H1 (cell line): ENCODE results near the gene CORO7. TPM values are rescaled to one million over a fixed set of nuclear protein-coding genes. Genes with fewer than 3 reads are reported as not detected.
A peak's percentile ranks its signal among the peaks of the same experiment; 100 is the strongest.

Experiments used
- CTCF ChIA-PET: fragments of 300-600 bp; sonication (Branson Sonifier 250); formaldehyde crosslinking; loops from one replicate; lab custom pipeline; 2021; ENCODE audit not compliant: partially characterized antibody; lab: Charles Lee
- POLR2A ChIA-PET: fragments of 300-600 bp; sonication (Branson Sonifier 250); formaldehyde crosslinking; loops from one replicate; lab custom pipeline; 2021; ENCODE audit warnings: inconsistent platforms; ENCODE audit not compliant: partially characterized antibody; lab: Charles Lee
- DNase-seq, 2 experiments: peaks; one replicate each; pipeline versions ENCODE4 v3.0.0 to v3.0.0-alpha.2; 2010 to 2022; ENCODE audit warnings: low spot score in 2 of 2, low read depth in 1 of 2, mixed read lengths in 1 of 2
- FAIRE-seq: peaks from 2 replicates; lab custom pipeline; 2011; peaks lifted over from hg19 to GRCh38; lab: Jason Lieb, UNC
- H2AFZ ChIP-seq: 2 replicates; pipeline ENCODE4 v1.8.1; 2012; ENCODE audit warnings: low read length, inconsistent platforms
- H2AK5ac ChIP-seq: 2 replicates; pipeline ENCODE4 v1.6.1; 2013; ENCODE audit warnings: low read depth, low read length
- H2BK120ac ChIP-seq: replicated peaks from 2 replicates; pipeline ENCODE3; 2013; ENCODE audit warnings: low read depth, low read length, inconsistent platforms
- H2BK12ac ChIP-seq: 2 replicates; pipeline ENCODE4 v1.6.1; 2013; ENCODE audit warnings: low read depth, low read length
- H2BK15ac ChIP-seq: 2 replicates; pipeline ENCODE4 v1.6.1; 2013; ENCODE audit warnings: low read length
- H2BK20ac ChIP-seq: 2 replicates; pipeline ENCODE4 v1.6.1; 2013; ENCODE audit warnings: low read length
- H2BK5ac ChIP-seq: 2 replicates; pipeline ENCODE4 v1.6.1; 2013; ENCODE audit warnings: low read depth, low read length
- H3K14ac ChIP-seq: 2 replicates; pipeline ENCODE4 v1.6.1; 2013; ENCODE audit warnings: inconsistent platforms; ENCODE audit not compliant: insufficient read length
- H3K18ac ChIP-seq: 2 replicates; pipeline ENCODE4 v1.6.1; 2013; ENCODE audit warnings: low read length; ENCODE audit errors: extremely low read depth
- H3K23ac ChIP-seq: 2 replicates; pipeline ENCODE4 v1.6.1; 2013; ENCODE audit warnings: inconsistent platforms; ENCODE audit not compliant: insufficient read length
- H3K23me2 ChIP-seq: 2 replicates; pipeline ENCODE4 v1.6.1; 2013; ENCODE audit warnings: low read depth, low read length
- H3K27ac ChIP-seq: 2 replicates; pipeline ENCODE4 v1.6.1; 2011; ENCODE audit warnings: low read depth, low read length, inconsistent platforms
- H3K27me3 ChIP-seq, 4 experiments: replicated peaks in 1 of 4; 1 replicate in 1 of 4; 2 replicates in 3 of 4; pipeline versions ENCODE4 v1.6.1 to v1.8.1; 2011 to 2013; ENCODE audit warnings: low read length in 3 of 4, mild to moderate bottlenecking in 3 of 4, inconsistent platforms in 2 of 4, mixed read lengths in 2 of 4, moderate library complexity in 1 of 4; ENCODE audit not compliant: control insufficient read depth in 3 of 4, insufficient read depth in 3 of 4; ENCODE audit errors: extremely low read depth in 1 of 4
- H3K36me3 ChIP-seq, 4 experiments: 2 replicates each; pipeline versions ENCODE4 v1.6.1 to v1.8.1; 2011 to 2013; ENCODE audit warnings: mild to moderate bottlenecking in 4 of 4, low read length in 3 of 4, moderate library complexity in 2 of 4, control low read depth in 1 of 4, inconsistent platforms in 1 of 4; ENCODE audit not compliant: insufficient read depth in 4 of 4, control insufficient read depth in 2 of 4
- H3K4ac ChIP-seq: replicated peaks from 2 replicates; pipeline ENCODE3; 2013; ENCODE audit warnings: low read length, low read depth, mixed read lengths, inconsistent platforms; ENCODE audit not compliant: insufficient read length
- H3K4me1 ChIP-seq, 4 experiments: replicated peaks in 1 of 4; 1 replicate in 1 of 4; 2 replicates in 3 of 4; pipeline versions ENCODE4 v1.6.1 to v1.8.1; 2011 to 2013; ENCODE audit warnings: low read length in 3 of 4, inconsistent platforms in 2 of 4, mixed read lengths in 1 of 4; ENCODE audit not compliant: insufficient read depth in 4 of 4, control insufficient read depth in 3 of 4
- H3K4me2 ChIP-seq, 2 experiments: 2 replicates each; pipeline versions ENCODE4 v1.6.1 to v1.8.1; 2011 to 2013; ENCODE audit warnings: low read depth in 2 of 2, low read length in 2 of 2, control low read depth in 1 of 2, inconsistent platforms in 1 of 2, mild to moderate bottlenecking in 1 of 2; ENCODE audit not compliant: insufficient read depth in 1 of 2
- H3K4me3 ChIP-seq, 4 experiments: fragments of 200-600, 300-600 bp in 1 of 4; sonication (generic), shearing (Covaris generic), sonication (Bioruptor Twin) in 1 of 4; 2 replicates each; pipeline versions ENCODE4 v1.5.1 to v1.8.1; 2011 to 2016; ENCODE audit warnings: low read length in 4 of 4, low read depth in 3 of 4, control low read depth in 2 of 4, inconsistent platforms in 2 of 4, mild to moderate bottlenecking in 2 of 4, mixed read lengths in 1 of 4, moderate library complexity in 1 of 4; ENCODE audit not compliant: insufficient read depth in 2 of 4; ENCODE audit errors: extremely low read depth in 1 of 4
- H3K56ac ChIP-seq: replicated peaks from 2 replicates; pipeline ENCODE3; 2013; ENCODE audit warnings: low read depth, mild to moderate bottlenecking, mixed read lengths, low read length, inconsistent platforms; ENCODE audit not compliant: insufficient read length
- H3K79me1 ChIP-seq: 2 replicates; pipeline ENCODE4 v1.6.1; 2013; ENCODE audit warnings: low read depth, low read length, control low read depth
- H3K79me2 ChIP-seq, 2 experiments: 2 replicates each; pipeline versions ENCODE4 v1.6.1 to v1.8.1; 2012 to 2013; ENCODE audit warnings: low read length in 2 of 2, mild to moderate bottlenecking in 2 of 2, inconsistent platforms in 1 of 2; ENCODE audit not compliant: insufficient read depth in 2 of 2, control insufficient read depth in 1 of 2
- H3K9ac ChIP-seq, 4 experiments: replicated peaks in 1 of 4; 1 replicate in 1 of 4; 2 replicates in 3 of 4; pipeline versions ENCODE4 v1.6.1 to v1.8.1; 2011 to 2013; ENCODE audit warnings: low read depth in 3 of 4, low read length in 3 of 4, control low read depth in 2 of 4, mild to moderate bottlenecking in 2 of 4, moderate library complexity in 2 of 4, inconsistent platforms in 1 of 4; ENCODE audit errors: extremely low read depth in 1 of 4
- H3K9me3 ChIP-seq, 2 experiments: 2 replicates each; pipeline versions ENCODE4 v1.6.1 to v1.8.1; 2012 to 2013; ENCODE audit warnings: mild to moderate bottlenecking in 2 of 2, moderate library complexity in 2 of 2, control low read depth in 1 of 2, inconsistent platforms in 1 of 2, low read depth in 1 of 2, low read length in 1 of 2, mixed read lengths in 1 of 2; ENCODE audit not compliant: insufficient read depth in 2 of 2
- H4K20me1 ChIP-seq, 2 experiments: replicated peaks in 1 of 2; 2 replicates each; pipeline versions ENCODE3 to v1.8.1; 2011 to 2013; ENCODE audit warnings: inconsistent platforms in 2 of 2, low read length in 2 of 2, mild to moderate bottlenecking in 1 of 2; ENCODE audit not compliant: insufficient read depth in 2 of 2, control insufficient read depth in 1 of 2
- H4K5ac ChIP-seq: 2 replicates; pipeline ENCODE4 v1.6.1; 2013; ENCODE audit warnings: low read length, low read depth, mixed read lengths, inconsistent platforms; ENCODE audit not compliant: insufficient read length
- H4K8ac ChIP-seq: 2 replicates; pipeline ENCODE4 v1.8.0; 2013; ENCODE audit warnings: mild to moderate bottlenecking, moderate library complexity, low read length, inconsistent platforms; ENCODE audit not compliant: insufficient read depth; ENCODE audit errors: extremely low read depth
- H4K91ac ChIP-seq: replicated peaks from 2 replicates; pipeline ENCODE3; 2013; ENCODE audit warnings: low read length, mixed read lengths, inconsistent platforms; ENCODE audit not compliant: insufficient read length
- CTCF ChIP-seq, 3 experiments: IDR thresholded peaks; 1 replicate in 2 of 3; 2 replicates in 1 of 3; pipeline versions ENCODE4 v1.5.1 to v1.6.1; 2011; ENCODE audit warnings: low read length in 3 of 3, mild to moderate bottlenecking in 3 of 3, inconsistent platforms in 2 of 3, low read depth in 1 of 3, moderate library complexity in 1 of 3; ENCODE audit not compliant: insufficient read depth in 1 of 3; ENCODE audit errors: control extremely low read depth in 1 of 3
- EGR1 ChIP-seq: IDR thresholded peaks from 2 replicates; pipeline ENCODE4 v1.6.1; 2011; ENCODE audit warnings: low read depth, low read length, borderline replicate concordance
- GABPA ChIP-seq: IDR thresholded peaks from 2 replicates; pipeline ENCODE4 v1.6.1; 2011; ENCODE audit warnings: mild to moderate bottlenecking, low read length, moderate library complexity, borderline replicate concordance; ENCODE audit not compliant: insufficient read depth
- JUND ChIP-seq: IDR thresholded peaks from 2 replicates; pipeline ENCODE4 v1.6.1; 2011; ENCODE audit warnings: mild to moderate bottlenecking, improper control_type of control experiment, low read length
- NRF1 ChIP-seq: IDR thresholded peaks from 2 replicates; pipeline ENCODE4 v1.6.1; 2011; ENCODE audit warnings: mild to moderate bottlenecking, low read depth, low read length, improper control_type of control experiment
- RAD21 ChIP-seq, 2 experiments: IDR thresholded peaks in 1 of 2; conservative IDR thresholded peaks in 1 of 2; 2 replicates each; pipeline ENCODE4 v1.6.1; 2011; ENCODE audit warnings: low read depth in 2 of 2, low read length in 2 of 2, improper control_type of control experiment in 1 of 2, inconsistent platforms in 1 of 2, mild to moderate bottlenecking in 1 of 2, moderate library complexity in 1 of 2
- SIN3A ChIP-seq, 2 experiments: IDR thresholded peaks in 1 of 2; conservative IDR thresholded peaks in 1 of 2; 2 replicates each; pipeline ENCODE4 v1.6.1; 2011 to 2012; ENCODE audit warnings: low read length in 2 of 2, improper control_type of control experiment in 1 of 2, low read depth in 1 of 2, mild to moderate bottlenecking in 1 of 2
- TEAD4 ChIP-seq: IDR thresholded peaks from 2 replicates; pipeline ENCODE4 v1.6.1; 2012; ENCODE audit warnings: low read depth, low read length, inconsistent platforms, mixed read lengths
- WGBS, 2 experiments: shearing (Covaris generic) in 1 of 2; methylation state at CpG; one replicate each; pipeline versions ENCODE4 v1.1.6 to v1.1.7; 2013 to 2015; ENCODE audit warnings: low lambda C conversion rate in 2 of 2, mixed read lengths in 2 of 2, inconsistent platforms in 1 of 2, low coverage in 1 of 2, missing lambda C conversion rate in 1 of 2; ENCODE audit not compliant: insufficient replicate concordance in 2 of 2, insufficient coverage in 1 of 2, insufficient read length in 1 of 2; ENCODE audit errors: extremely low coverage in 1 of 2, missing lambda C conversion rate in 1 of 2; 5-methylcytosine and 5-hydroxymethylcytosine counted together
- polyA plus RNA-seq, 7 experiments: library from polyadenylated mRNA; depleted of rRNA in 3 of 7; stranded (reverse) in 5 of 7; unstranded in 2 of 7; fragments of >200 nt in 5 of 7; fragments of 200-250 nt in 2 of 7; gene quantifications; 1 replicate in 5 of 7; 2 replicates in 1 of 7; 4 replicates in 1 of 7; pipeline versions ENCODE4 v1.2.1 to v1.2.3, GENCODE V29; 2011 to 2013; ENCODE audit warnings: missing spikeins in 2 of 7, mixed read lengths in 2 of 7
- total RNA-seq: library from RNA; stranded (reverse); fragmentation: NEBNext Ultra II Directional; extraction: Animal tissue kit (Norgen Biotek cat#: 25700); gene quantifications from 2 replicates; pipeline ENCODE4 v1.2.1, GENCODE V29; 2021

CORO7 gene
- total and polyA plus RNA-seq, 2 of the 8 experiments (the other 6 are each of a cell fraction or from before 2014, with no cell fraction given), result 25.2 to 29.8 TPM

GRCh38 chr16:4377573-4378154 is 38.7 kb downstream of the CORO7 start:
- Histone ChIP-seq H2BK12ac (peak overlapping the region; percentile 63; the same call in 1 of the 2 replicates), H3K27me3 (no peaks in the 10 kb centered on the region), H3K4me1 (peaks cover 4 to 58% (median 50%) of the 10 kb centered on the region in 4 experiments), H3K79me1 (peaks cover 3% of the 10 kb centered on the region; the same call in 1 of the 2 replicates), H2BK15ac (peak overlapping the region; percentile 40; the same call in 1 of the 2 replicates), H4K91ac (peak overlapping the region; percentile 66), H4K20me1 (peaks cover 4 to 25% of the 10 kb centered on the region in 2 experiments), H3K23me2 (no peaks in the 10 kb centered on the region; the same call in 1 of the 2 replicates), H2AFZ (no peak overlapping the region), H3K36me3 (peaks cover 0 to 18% (median under 1%) of the 10 kb centered on the region in 4 experiments; a peak in 4 of 8 replicates), H3K4ac (peak overlapping the region; percentile 12), H3K27ac (no peak overlapping the region), H4K5ac (no peak overlapping the region), H2BK120ac (no peak overlapping the region), H4K8ac (no peak overlapping the region; the same call in 1 of the 2 replicates), H3K23ac (no peak overlapping the region), H3K9me3 (no peaks in the 10 kb centered on the region), H3K4me3 (no peak overlapping the region), H3K9ac (no peak overlapping the region; a peak in 1 of 7 replicates), H3K18ac (peak overlapping the region; percentile 44; the same call in 1 of the 2 replicates), H3K14ac (no peak overlapping the region), H3K79me2 (peaks cover 0 to 11% of the 10 kb centered on the region in 2 experiments; a peak in 1 of 4 replicates), H2BK5ac (peak overlapping the region; percentile 83), H3K4me2 (peak overlapping the region; percentile 12 to 36), H3K56ac (no peak overlapping the region), H2BK20ac (peak overlapping the region; percentile 72; the same call in 1 of the 2 replicates), H2AK5ac (peak overlapping the region; percentile 40; the same call in 1 of the 2 replicates)
- FAIRE-seq, result no peak
- POLR2A ChIA-PET, result interaction anchor here (1.4 to 11.7 kb wide), 7 partner anchors 8 to 30 kb away, joined by 4 to 223 read pairs (median 12); partner anchors contain the start of gene PAM16
- WGBS, 2 experiments, result 67% methylated on average over 12 of the region's 12 CpGs; no CpG with 5 or more reads in 1 of the 2 experiments
- no peak for DNase-seq
- CTCF ChIA-PET, result interaction anchor here (0.6 to 24.8 kb wide), 18 partner anchors 8 to 394 kb away, joined by 3 to 659 read pairs (median 4); no protein-coding TSS in a partner anchor
- TF ChIP-seq RAD21 (IDR thresholded peaks at IDR 0.05 in 1 of 2, conservative IDR thresholded peaks at IDR 0.05 in 1 of 2; ENCODE audit: low read depth in 2 of 2, low read length in 2 of 2), result peak; percentile 36 to 44
- TF ChIP-seq JUND, result no peak
- peak in 2 of 3 experiments; percentile 43 to 62; a peak in 3 of 4 replicates for TF ChIP-seq CTCF (IDR thresholded peaks at IDR 0.05; ENCODE audit: control extremely low read depth in 1 of 3, insufficient read depth in 1 of 3, low read depth in 1 of 3, low read length in 3 of 3)
- TF ChIP-seq SIN3A (conservative IDR thresholded peaks at IDR 0.05 in 1 of 2, IDR thresholded peaks at IDR 0.05 in 1 of 2; ENCODE audit: low read depth in 1 of 2, low read length in 2 of 2), result peak; percentile 56 to 71; a peak in 2 of 4 replicates
- no peak for TF ChIP-seq NRF1
- TF ChIP-seq GABPA, result peak; percentile 21; the same call in 1 of the 2 replicates
- TF ChIP-seq TEAD4, result peak; percentile 72; the same call in 1 of the 2 replicates
- no peak for TF ChIP-seq EGR1
